NCI-H748 (cell line): ENCODE measurements around the gene H1-8.

Experiments used
- DNase-seq: peaks from one replicate; lab custom pipeline; 2025; ENCODE audit not compliant: unreplicated experiment; lab: John Stamatoyannopoulos, UW

Gene H1-8

DNA sequence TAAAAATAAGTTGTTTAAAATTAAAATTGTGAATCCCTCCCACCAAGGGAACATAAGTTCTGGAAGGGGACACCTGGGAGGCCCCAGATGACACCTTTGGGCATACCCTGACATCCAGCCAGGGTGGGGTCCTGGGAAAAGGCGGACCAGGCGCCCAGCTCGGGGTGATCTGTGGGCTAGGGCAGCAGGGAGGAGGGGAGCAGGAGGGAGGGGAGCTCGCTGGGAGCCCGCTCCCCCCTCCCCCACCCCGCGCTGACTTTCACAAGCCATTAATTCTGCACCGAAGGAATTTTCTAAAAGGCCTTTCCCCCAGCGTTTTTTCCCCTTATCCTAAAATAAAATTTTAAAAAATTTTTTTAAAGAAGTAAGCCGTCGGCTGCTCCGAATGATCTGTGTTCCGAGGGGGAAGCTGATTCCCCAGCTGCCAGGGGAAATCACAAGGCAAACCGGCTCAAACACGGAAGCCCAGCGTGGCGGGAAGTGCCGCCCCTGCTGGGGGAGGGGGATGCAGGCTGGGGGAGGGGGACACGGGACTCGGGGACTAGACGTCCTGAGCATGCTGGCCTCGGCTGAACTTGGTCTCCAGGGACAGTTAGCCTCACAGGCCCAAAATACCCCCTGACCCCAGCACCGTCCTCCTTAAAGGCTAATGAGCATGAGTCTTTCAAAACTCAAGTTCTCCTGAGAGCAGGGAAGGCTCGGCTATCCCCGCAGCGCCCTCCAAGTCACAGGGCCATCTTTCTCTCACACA, 49.6 kb downstream of the H1-8 start:
- DNase-seq, result no peak

DNA sequence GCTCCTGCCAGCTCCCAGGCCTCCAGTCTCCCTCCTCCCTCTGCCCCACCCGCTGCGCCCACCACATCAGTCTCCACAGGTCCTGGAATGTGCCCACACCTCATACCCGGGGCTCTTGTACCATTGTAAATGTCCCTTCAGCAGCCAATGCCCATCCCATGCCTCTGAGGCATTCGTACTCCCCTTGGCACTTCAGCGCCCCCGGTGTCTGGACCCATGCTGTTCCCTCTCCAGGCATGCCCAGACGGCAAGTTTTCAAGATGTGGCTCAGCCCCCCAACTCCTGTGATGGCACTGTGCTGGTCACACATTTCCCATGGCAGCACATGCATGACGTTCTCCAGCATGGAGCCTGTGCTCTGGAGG, 50.2 kb downstream of the H1-8 start:
- DNase-seq, result no peak

DNA sequence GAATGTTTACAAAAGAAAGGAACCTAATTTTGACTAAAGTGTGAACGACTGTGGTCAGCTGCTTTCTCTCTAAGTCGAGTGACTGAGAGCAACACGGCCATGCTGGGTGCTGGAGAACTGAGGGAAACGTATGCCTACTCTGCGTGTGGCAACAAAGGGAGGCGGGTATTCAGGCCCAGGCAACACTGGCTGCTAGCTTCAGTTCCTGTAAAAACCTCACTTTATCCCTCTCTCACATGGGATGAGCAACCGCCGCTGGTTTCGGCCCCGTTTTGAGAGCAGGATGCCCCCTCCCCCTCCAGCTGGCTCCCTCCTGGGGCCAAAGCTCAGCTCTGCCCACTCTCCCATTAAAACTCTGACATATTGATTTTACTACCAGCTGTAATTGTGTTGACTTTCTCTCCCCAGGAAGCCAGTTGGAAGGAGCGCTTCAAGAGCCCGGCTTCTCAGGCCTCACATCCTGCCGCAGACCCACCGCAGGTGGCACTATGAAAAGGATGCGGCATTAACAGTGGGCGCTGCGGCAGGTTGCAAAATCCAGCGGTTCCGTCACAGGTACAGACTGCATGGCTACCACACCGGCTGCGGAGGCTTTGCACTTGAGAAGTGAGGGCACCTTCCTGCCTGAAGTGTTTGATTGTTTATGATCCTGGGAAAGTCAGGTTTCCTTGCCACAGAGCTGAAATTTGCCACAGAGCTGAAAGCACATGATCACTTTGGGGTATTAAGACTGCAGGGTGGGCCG, 50.8 kb downstream of the H1-8 start:
- peak; percentile 88 for DNase-seq

DNA sequence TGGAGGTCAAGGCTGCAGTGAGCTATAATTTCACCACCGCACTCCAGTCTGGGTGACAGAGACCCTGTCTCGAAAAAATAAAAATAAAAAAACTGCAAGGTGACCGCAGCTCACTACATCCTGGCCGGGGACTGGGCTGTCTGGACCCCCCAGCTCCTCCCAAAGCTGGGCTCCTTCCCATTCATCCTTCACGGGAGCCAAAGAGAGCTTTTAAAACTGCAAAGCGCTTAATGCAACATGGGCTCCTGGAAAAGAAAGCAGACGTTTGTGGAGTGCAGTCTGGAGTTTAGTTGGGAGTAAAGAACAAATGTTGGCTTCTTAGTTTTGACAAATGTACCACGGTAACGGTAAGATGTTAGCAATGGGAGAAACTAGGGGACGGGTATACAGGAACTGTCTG, 51.4 kb downstream of the H1-8 start:
- DNase-seq, result no peak

DNA sequence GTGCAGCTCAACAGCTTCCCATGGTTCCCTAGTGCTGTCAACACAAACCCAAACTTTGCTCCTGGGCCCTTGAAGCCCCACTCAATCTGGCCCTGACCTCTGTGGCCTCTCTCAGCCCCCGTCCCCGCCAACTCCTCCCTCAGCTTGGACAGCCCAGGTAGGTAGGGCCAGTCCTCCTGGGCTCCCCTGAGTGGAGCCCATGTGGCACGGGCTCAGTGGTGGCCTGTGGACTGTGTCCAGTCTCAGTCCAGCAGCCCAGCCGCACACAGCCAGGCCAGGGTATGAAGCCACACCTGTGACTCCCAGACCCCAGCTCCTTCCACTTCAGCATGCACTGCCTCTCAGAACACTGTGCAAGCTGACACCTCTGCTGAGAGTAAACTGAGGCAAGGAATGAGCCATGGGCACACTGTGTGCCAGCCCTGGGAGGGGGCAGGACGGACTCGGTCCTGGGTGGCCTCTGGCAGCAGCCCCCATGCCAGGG, 52.0 kb downstream of the H1-8 start:
- no peak for DNase-seq

DNA sequence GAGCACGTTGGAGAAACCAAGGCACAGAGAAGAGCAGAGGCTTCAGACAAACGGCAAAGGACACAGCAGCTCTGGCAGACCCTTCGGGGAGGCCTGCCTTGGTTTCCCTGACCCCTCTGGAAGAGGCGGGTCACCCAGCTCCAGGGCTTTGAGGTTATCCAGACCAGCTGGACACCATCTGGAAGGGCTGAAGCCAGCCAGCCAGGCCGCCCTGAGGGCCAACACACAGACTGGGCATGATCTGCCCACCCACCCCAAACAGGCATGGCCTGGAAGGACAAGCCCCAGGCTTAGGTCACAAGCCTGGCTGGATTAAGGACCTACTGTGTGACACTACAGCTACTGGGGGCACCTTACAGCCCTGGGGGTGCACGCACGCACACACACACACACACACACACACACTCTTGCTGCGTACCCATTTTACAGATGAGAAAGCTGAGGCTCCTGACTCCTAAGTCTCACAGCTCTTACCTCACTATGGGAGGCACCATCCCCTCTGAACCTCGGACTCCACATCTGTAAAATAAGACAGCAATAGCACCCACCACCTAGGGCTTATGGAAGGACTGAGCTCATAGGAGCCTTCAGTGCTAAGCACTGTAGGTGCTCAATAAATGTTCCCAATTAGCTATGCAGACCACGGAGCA, 52.7 kb downstream of the H1-8 start:
- DNase-seq, result no peak

DNA sequence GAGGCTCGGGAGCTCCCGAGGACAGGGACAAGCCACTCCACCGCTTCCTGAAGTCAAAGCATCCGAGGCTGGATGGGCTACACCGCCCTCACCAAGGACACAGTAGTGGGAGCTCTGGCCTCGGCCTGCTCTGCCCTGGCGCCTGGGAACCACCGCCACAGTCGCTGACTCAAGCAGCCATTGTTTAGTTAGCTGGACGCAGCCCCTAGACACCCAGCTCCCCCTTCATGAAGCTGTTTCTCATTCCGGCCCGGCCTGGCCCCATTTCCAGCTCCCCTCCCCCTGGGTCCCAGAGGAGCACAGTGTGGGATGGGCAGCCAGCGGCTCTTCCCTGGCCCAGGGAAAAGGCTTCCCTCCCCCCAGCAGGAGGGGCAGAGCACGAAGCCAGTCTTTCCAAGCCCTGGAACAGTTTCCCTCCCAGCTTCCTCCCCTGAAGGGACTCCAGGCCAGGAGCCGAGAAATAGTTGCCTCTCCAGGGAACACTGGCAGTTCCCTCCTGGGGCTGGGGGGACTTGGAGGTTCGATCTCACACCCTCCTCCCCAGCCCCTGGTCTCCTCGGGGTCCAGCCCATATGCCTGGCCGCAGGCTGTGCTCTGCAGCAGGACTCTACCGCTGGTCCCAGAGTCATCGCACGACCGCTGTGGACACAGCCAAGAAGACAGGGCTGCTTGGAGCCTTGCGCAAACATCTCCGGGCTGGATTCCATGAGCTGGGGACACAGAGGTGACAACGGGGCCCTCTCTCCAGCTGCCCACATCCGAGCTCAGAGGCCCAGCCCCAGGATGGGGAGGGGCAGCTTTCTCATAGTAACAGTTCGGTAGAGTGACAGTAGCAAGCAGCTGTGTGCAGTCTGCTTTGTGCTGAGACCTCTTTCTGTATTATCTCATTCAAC, 53.5 kb downstream of the H1-8 start:
- DNase-seq, result peak; percentile 3

DNA sequence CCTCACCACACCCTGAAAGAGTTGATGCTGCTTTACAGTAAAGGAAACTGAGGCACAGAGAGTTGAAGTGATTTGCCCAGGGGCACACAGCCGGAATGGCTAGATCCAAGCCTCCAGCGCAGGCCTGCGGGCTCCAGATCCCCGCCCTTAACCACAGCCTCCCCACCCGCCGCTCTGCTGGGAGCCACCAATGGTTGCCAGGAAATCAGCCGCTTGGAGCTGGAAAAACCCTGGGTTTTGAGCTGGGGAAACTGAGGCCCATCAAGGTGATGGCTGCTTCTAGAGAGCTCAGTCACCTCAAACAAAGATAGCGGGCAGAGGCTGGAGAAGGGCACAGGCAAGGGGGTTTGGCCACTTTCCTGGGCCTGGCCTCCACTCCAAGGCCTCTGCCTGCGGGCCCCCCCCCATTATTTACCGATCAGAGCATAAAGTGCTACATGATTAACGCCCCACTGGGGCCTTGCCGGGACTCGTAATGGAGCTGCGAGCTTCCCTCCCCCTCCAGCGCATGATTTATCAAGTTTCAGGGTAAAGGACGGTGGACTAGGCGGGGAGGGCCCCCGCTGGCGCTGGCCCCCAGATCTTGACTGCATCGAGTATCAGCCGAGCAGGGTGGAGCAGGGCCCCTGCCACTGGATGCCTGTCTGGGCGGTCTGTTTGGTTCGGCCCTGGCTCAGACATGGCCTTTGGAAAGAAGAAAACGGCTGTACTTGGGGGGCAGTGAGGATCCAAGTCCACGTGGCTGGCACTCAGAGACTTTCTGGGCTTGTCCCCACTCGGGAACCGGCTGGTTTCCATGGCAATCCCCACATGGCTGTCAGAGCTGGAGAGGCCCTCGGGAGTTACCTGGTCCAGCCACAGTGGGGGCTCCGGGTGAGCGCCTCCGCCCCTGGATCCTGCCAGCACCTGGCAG, 54.4 kb downstream of the H1-8 start:
- DNase-seq, result no peak

DNA sequence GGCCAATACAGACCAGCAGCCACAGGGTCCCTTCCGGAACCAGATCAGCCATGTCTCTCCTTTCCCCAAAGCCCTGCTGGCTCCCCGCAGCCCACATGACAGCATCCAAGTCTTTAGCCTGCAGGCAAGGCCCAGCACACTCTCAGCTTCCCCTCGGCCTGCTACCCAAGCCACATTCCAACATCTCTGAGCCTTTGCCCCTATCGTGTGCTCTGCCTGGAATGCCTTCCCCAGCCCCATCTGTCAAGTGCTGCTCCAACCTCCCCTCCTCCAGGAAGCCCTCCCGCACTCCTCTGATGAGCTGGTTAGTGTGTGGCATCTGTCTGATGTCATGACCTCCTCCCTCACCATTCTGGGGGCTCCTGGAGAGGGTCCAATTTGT, 55.0 kb downstream of the H1-8 start:
- DNase-seq, result no peak

DNA sequence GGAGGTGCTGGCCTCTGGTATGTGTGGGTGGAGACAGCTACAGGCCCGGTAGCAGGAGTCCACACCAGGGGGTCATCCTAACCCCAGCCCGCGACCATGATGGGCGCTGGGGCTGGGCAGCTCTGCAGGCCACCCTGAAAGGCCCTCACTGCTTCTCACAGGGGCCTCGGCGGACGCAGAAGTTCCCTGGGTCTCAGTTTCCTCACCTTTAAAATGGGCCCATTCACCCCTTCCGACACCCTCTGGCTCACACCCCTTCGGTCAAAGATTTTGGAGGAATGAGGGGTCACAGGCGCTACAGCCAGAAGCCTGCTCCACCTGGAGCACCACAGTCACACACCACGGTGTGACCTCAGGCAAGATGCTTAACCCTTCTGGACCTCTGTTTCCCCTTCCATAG, 55.5 kb downstream of the H1-8 start:
- no peak for DNase-seq

DNA sequence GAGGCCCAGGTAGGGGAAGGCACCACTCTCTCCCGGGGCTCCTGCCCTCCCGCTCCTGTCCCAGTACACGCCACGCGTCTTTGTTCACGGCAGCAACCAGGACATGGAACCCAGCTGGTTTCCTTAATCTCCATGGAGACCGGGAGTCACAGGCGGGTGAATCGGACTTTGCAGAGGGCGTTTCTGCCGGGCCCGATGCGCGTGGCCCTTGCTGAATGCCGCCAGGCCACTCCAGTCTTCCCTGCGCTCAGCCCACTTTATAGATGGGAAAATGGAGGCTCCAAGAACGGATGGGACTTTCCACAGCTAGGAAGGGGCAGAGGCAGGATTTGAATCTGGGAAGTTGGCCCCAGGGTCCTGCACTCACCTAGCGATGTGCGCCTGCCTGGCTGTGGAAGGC, 56.1 kb downstream of the H1-8 start:
- DNase-seq, result no peak

DNA sequence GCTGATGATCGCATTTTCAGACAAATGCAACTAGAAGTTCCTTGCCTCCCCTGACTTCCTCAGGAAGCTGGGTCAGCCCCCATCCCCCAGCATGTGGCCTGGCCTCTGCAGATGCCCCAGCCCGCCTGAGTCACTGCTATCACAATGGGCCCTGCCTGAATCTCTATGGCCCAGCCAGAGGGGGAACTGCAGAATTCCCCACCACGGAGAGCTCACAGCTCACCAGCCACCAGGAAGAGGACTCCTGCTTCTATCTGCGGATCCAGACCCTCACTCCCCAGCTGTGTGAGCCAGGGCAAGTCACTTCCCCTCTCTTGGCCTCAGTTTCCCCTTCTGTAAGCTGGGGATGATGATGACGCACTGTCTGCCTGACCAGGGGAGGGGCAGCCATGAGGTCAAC, 56.6 kb downstream of the H1-8 start:
- DNase-seq, result no peak

DNA sequence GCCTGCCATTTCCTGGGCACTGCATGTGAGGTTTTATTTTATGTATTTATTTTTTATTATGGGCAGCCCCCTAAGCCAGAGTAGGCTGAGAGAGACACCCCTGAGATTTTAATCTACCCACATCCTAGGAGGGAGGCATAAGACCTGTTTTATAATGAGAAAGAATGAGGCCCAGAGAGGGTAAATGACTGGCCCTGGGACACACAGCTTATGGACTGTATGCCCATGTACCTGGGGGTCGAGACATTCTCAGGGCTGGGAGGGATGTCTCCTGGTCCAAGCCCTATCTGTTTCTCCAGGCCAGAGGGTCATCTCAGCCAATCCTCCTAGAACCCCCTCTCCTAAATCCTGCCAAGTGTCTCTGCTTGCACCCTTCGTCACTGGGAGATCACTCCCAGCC, 57.4 kb downstream of the H1-8 start:
- no peak for DNase-seq
